Right atrium auricular region (tissue), 2 donors: ENCODE measurements around the gene SUN2. TPM values are rescaled to one million over a fixed set of nuclear protein-coding genes. Genes with fewer than 3 reads are reported as not detected.

Experiments used
- DNase-seq: peaks from one replicate; pipeline ENCODE4 v3.0.0-alpha.2; 2019; ENCODE audit warnings: low spot score
- H3K27ac ChIP-seq, 2 donors: fragments of 200-600 bp; sonication (generic); 1 replicate in 1 of 2; 2 replicates in 1 of 2; pipeline ENCODE4 v1.5.1; 2016 to 2019
- H3K27me3 ChIP-seq, 2 donors: fragments of 200-600 bp; sonication (generic); one replicate each; pipeline versions ENCODE4 v1.5.1 to v1.6.0; 2017 to 2019
- H3K36me3 ChIP-seq: fragments of 200-600 bp; sonication (generic); one replicate; pipeline ENCODE4 v1.5.1; 2016
- H3K4me1 ChIP-seq, 2 donors: fragments of 200-600 bp; sonication (generic); one replicate each; pipeline versions ENCODE4 v1.5.1 to v1.6.0; 2017 to 2019
- H3K4me3 ChIP-seq, 2 donors: fragments of 200-600 bp; sonication (generic); 1 replicate in 1 of 2; 2 replicates in 1 of 2; pipeline ENCODE4 v1.5.1; 2017 to 2019; ENCODE audit warnings: mild to moderate bottlenecking in 1 of 2, moderate library complexity in 1 of 2
- H3K9me3 ChIP-seq, 2 donors: fragments of 200-600 bp; sonication (generic); one replicate each; pipeline ENCODE4 v1.5.1; 2019
- CTCF ChIP-seq, 2 donors: fragments of 200-600 bp; sonication (generic); IDR thresholded peaks; one replicate each; pipeline ENCODE4 v1.5.1; 2019; ENCODE audit warnings: antibody characterized with exemption in 2 of 2
- total RNA-seq, 2 donors: library from RNA; depleted of rRNA; stranded (reverse); fragments of >200 nt; gene quantifications; one replicate each; pipeline ENCODE4 v1.1.0, GENCODE V29; 2016

SUN2 gene
- total RNA-seq, 2 donors from 2014 or later: 155 to 252 TPM

- no peaks in the 10 kb centered on the region for H3K36me3 ChIP-seq
- no peak overlapping the region for H3K27ac ChIP-seq
- H3K4me1 ChIP-seq: peaks cover 0 to 6% of the 10 kb centered on the region in 2 donors
- no peak for DNase-seq
- no peak for TF ChIP-seq CTCF (IDR thresholded peaks at IDR 0.05)
- no peak overlapping the region for H3K4me3 ChIP-seq
- no peaks in the 10 kb centered on the region for H3K9me3 ChIP-seq
- H3K27me3 ChIP-seq: no peaks in the 10 kb centered on the region
Measured at GRCh38 chr22:38770257-38770949, 14.6 kb upstream of the SUN2 start.

- no peak overlapping the region for H3K27ac ChIP-seq
- DNase-seq: no peak
Measured at GRCh38 chr22:38768036-38768435, 12.2 kb upstream of the SUN2 start.

GRCh38 chr22:38767313-38767712 is 11.5 kb upstream of the SUN2 start:
- H3K4me3 ChIP-seq: no peak overlapping the region

More at GRCh38 chr22:38768036-38768435, 12.2 kb upstream of the SUN2 start:
- H3K27me3 ChIP-seq: no peaks in the 10 kb centered on the region
- H3K9me3 ChIP-seq: no peaks in the 10 kb centered on the region
- H3K36me3 ChIP-seq: no peaks in the 10 kb centered on the region
- H3K4me1 ChIP-seq: peaks cover 0 to 6% of the 10 kb centered on the region in 2 donors
- H3K4me3 ChIP-seq: no peak overlapping the region
- no peak for TF ChIP-seq CTCF (IDR thresholded peaks at IDR 0.05)

GRCh38 chr22:38766076-38766777 is 10.4 kb upstream of the SUN2 start:
- Histone ChIP-seq H3K9me3 (no peaks in the 10 kb centered on the region), H3K4me3 (no peak overlapping the region), H3K27me3 (no peaks in the 10 kb centered on the region), H3K36me3 (no peaks in the 10 kb centered on the region), H3K4me1 (peaks cover 0 to 6% of the 10 kb centered on the region in 2 donors), H3K27ac (no peak overlapping the region)
- peak; percentile 54 to 70 for TF ChIP-seq CTCF (IDR thresholded peaks at IDR 0.05)
- DNase-seq: no peak

More at GRCh38 chr22:38767313-38767712, 11.5 kb upstream of the SUN2 start:
- Histone ChIP-seq H3K4me1 (peaks cover 0 to 6% of the 10 kb centered on the region in 2 donors), H3K9me3 (no peaks in the 10 kb centered on the region), H3K27me3 (no peaks in the 10 kb centered on the region), H3K36me3 (no peaks in the 10 kb centered on the region), H3K27ac (no peak overlapping the region)
- DNase-seq: no peak
- no peak for TF ChIP-seq CTCF (IDR thresholded peaks at IDR 0.05)

GRCh38 chr22:38762551-38762983 is 6.8 kb upstream of the SUN2 start:
- Histone ChIP-seq H3K9me3 (no peaks in the 10 kb centered on the region), H3K27ac (no peak overlapping the region), H3K27me3 (no peaks in the 10 kb centered on the region), H3K4me1 (no peaks in the 10 kb centered on the region), H3K4me3 (no peak overlapping the region), H3K36me3 (no peaks in the 10 kb centered on the region)
- DNase-seq: no peak
- TF ChIP-seq CTCF (IDR thresholded peaks at IDR 0.05): no peak
